Mesothelial cell of epicardium (in vitro differentiated cells): ENCODE results near the gene DCAF6. TPM values are rescaled to one million over a fixed set of nuclear protein-coding genes. Genes with fewer than 3 reads are reported as not detected.
"Not testable (repeated sequence)": the region's sequence is repeated elsewhere in the genome, so short reads cannot be mapped to it uniquely, and the experiment has no call there.

ENCODE experiments used
- DNase-seq, 2 experiments: peaks; one replicate each; pipeline ENCODE4 v3.0.0; 2021; ENCODE audit warnings: low spot score in 2 of 2; ENCODE audit not compliant: unreplicated experiment in 2 of 2
- H3K27ac Mint-ChIP-seq: 2 replicates; pipeline ENCODE4 v1.8.0; 2021; ENCODE audit warnings: mixed read lengths
- H3K27me3 Mint-ChIP-seq: 2 replicates; pipeline ENCODE4 v1.8.0; 2021; ENCODE audit warnings: low read depth, mixed read lengths
- H3K36me3 Mint-ChIP-seq: 2 replicates; pipeline ENCODE4 v1.8.0; 2021; ENCODE audit warnings: mixed read lengths
- H3K4me1 Mint-ChIP-seq: 2 replicates; pipeline ENCODE4 v1.8.0; 2021; ENCODE audit warnings: mixed read lengths
- H3K4me3 Mint-ChIP-seq: 2 replicates; pipeline ENCODE4 v1.8.0; 2021; ENCODE audit warnings: mild to moderate bottlenecking, moderate library complexity, mixed read lengths
- H3K9me3 Mint-ChIP-seq: 2 replicates; pipeline ENCODE4 v1.8.0; 2021; ENCODE audit warnings: mixed read lengths
- CTCF ChIP-seq: fragments of 200-600 bp; sonication (generic); IDR thresholded peaks from one replicate; pipeline ENCODE4 v1.5.0; 2021; ENCODE audit warnings: antibody characterized with exemption; ENCODE audit not compliant: unreplicated experiment
- total RNA-seq: library from RNA; stranded (reverse); gene quantifications from 3 replicates; pipeline ENCODE4 v1.2.1, GENCODE V29; 2021

The DCAF6 gene
- total RNA-seq, 1 donor from 2014 or later, result 34.0 TPM

GRCh38 chr1:168054117-168054516, 117.6 kb downstream of the DCAF6 start:
- peaks cover 4% of the 10 kb centered on the region for H3K36me3 Mint-ChIP-seq
- no peak for DNase-seq
- H3K9me3 Mint-ChIP-seq, result no peaks in the 10 kb centered on the region
- no peaks in the 10 kb centered on the region for H3K27me3 Mint-ChIP-seq
- H3K4me3 Mint-ChIP-seq, result no peak overlapping the region
- TF ChIP-seq CTCF, result no peak
- H3K4me1 Mint-ChIP-seq, result peaks cover 9% of the 10 kb centered on the region
- H3K27ac Mint-ChIP-seq, result no peak overlapping the region

GRCh38 chr1:168056152-168056551, 119.7 kb downstream of the DCAF6 start:
- not testable (repeated sequence) for H3K9me3 Mint-ChIP-seq, DNase-seq
- peaks cover 19% of the 10 kb centered on the region for H3K36me3 Mint-ChIP-seq

GRCh38 chr1:168057355-168057754, 120.9 kb downstream of the DCAF6 start:
- H3K27ac Mint-ChIP-seq, result no peak overlapping the region
- no peaks in the 10 kb centered on the region for H3K9me3 Mint-ChIP-seq
- DNase-seq, result no peak
- no peak overlapping the region for H3K4me3 Mint-ChIP-seq
- H3K27me3 Mint-ChIP-seq, result no peaks in the 10 kb centered on the region
- TF ChIP-seq CTCF, result no peak
- peaks cover 19% of the 10 kb centered on the region for H3K36me3 Mint-ChIP-seq
- H3K4me1 Mint-ChIP-seq, result no peaks in the 10 kb centered on the region

More at GRCh38 chr1:168056152-168056551, 119.7 kb downstream of the DCAF6 start:
- H3K27ac Mint-ChIP-seq, H3K4me1 Mint-ChIP-seq, H3K4me3 Mint-ChIP-seq, H3K27me3 Mint-ChIP-seq: not testable (repeated sequence)

GRCh38 chr1:168057921-168058320, 121.4 kb downstream of the DCAF6 start:
- no peak overlapping the region for H3K4me3 Mint-ChIP-seq
- H3K27me3 Mint-ChIP-seq, result no peaks in the 10 kb centered on the region
- H3K36me3 Mint-ChIP-seq, result peaks cover 19% of the 10 kb centered on the region
- H3K4me1 Mint-ChIP-seq, result no peaks in the 10 kb centered on the region
- TF ChIP-seq CTCF, result no peak
- H3K9me3 Mint-ChIP-seq, result no peaks in the 10 kb centered on the region
- H3K27ac Mint-ChIP-seq, result no peak overlapping the region
- DNase-seq, result no peak

- Mint-ChIP-seq H3K4me3 (no peak overlapping the region), H3K27ac (no peak overlapping the region), H3K27me3 (no peaks in the 10 kb centered on the region), H3K4me1 (no peaks in the 10 kb centered on the region), H3K36me3 (peaks cover 21% of the 10 kb centered on the region), H3K9me3 (no peaks in the 10 kb centered on the region)
- TF ChIP-seq CTCF, result no peak
- no peak for DNase-seq
Measured at GRCh38 chr1:168064216-168064615, 127.7 kb downstream of the DCAF6 start.

- Mint-ChIP-seq H3K4me3 (no peak overlapping the region), H3K9me3 (no peaks in the 10 kb centered on the region), H3K27me3 (no peaks in the 10 kb centered on the region), H3K4me1 (no peaks in the 10 kb centered on the region), H3K27ac (no peak overlapping the region), H3K36me3 (peaks cover 14% of the 10 kb centered on the region)
- no peak for DNase-seq
- no peak for TF ChIP-seq CTCF
Measured at GRCh38 chr1:168065506-168065905, 129.0 kb downstream of the DCAF6 start.
